ENCODE data around the gene ALOX15B.

GRCh38 chr17:8095361-8095760 lies 56.5 kb downstream of the ALOX15B start:
- TF ChIP-seq CTCF (IDR thresholded peaks at IDR 0.05; ENCODE audit: poor library complexity) = no peak
- TF ChIP-seq EZH2phosphoT487 (IDR thresholded peaks at IDR 0.05; ENCODE audit: low read depth, severe bottlenecking, unreplicated experiment) = no peak
- no peak for TF ChIP-seq EZH2 (IDR thresholded peaks at IDR 0.05; ENCODE audit: borderline replicate concordance)

All from hepatocyte (in vitro differentiated cells).